IPS-15b (cell line): ENCODE measurements around the gene PPM1M.

ENCODE experiments used
- H3K27me3 ChIP-seq: one replicate; pipeline ENCODE4 v1.6.1; 2013; ENCODE audit warnings: low read length; ENCODE audit not compliant: control insufficient read depth, insufficient read depth
- H3K36me3 ChIP-seq: one replicate; pipeline ENCODE4 v1.6.1; 2013; ENCODE audit warnings: low read length; ENCODE audit not compliant: control insufficient read depth, insufficient read depth
- H3K4me1 ChIP-seq: one replicate; pipeline ENCODE4 v1.6.1; 2013; ENCODE audit warnings: mild to moderate bottlenecking, low read length; ENCODE audit not compliant: control insufficient read depth, insufficient read depth
- H3K4me3 ChIP-seq: one replicate; pipeline ENCODE4 v1.5.1; 2013; ENCODE audit warnings: low read depth, low read length
- H3K9ac ChIP-seq: one replicate; pipeline ENCODE4 v1.6.1; 2013; ENCODE audit warnings: low read depth, mild to moderate bottlenecking, low read length
- H3K9me3 ChIP-seq: one replicate; pipeline ENCODE4 v1.6.1; 2013; ENCODE audit warnings: mild to moderate bottlenecking, low read length; ENCODE audit not compliant: control insufficient read depth, insufficient read depth

Gene PPM1M

DNA sequence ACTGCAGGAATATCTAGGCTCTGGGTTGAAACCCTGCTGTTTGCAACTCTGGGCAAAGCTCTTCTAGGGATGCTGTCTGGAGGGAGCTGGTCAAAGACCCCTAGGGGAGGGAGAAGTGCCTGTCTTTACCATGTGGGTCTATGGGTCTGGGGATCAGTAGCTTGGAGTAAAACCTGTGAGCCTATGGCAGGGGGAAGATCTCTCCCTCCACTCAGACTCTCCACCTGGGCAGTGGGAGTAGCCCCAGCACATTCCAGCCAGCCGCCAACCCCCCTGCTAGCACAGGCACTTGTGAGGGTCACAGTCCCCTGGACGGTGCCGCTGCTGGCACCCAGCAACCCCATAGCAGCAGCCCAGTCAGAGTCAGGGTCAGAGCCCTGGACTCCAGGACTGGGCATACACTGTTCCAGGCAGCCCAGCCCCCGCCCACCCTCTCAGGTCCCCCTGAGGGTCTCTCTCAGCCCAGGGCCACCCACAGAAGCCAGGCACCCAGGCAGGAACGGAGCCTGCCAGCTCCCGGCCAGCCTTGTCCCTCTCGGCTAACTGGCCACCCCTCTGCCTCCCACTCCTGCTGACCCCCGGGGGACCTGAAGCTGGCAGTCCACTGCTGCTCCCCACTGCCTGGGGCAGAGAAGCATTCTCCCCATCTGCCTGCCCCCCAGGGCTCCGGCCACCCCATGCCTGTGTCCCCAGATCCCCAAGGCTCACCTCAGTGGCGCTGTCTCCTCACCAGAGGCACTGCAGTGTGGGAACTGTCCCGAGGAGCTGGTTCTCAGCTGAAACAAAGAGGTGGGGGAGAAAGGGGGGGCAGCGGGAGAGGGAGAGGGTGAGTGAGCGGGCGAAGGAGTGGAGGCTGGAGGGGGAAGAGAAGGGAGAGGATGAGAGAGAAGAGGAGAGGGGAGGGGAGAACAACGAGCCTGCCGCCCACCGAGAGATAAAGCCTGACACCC, 52.9 kb downstream of the PPM1M start:
- H3K27me3 ChIP-seq = no peaks in the 10 kb centered on the region
- H3K4me1 ChIP-seq = peaks cover 9% of the 10 kb centered on the region
- no peaks in the 10 kb centered on the region for H3K36me3 ChIP-seq
- peak overlapping the region; percentile 22 for H3K4me3 ChIP-seq
- H3K9ac ChIP-seq = no peak overlapping the region
- no peaks in the 10 kb centered on the region for H3K9me3 ChIP-seq

DNA sequence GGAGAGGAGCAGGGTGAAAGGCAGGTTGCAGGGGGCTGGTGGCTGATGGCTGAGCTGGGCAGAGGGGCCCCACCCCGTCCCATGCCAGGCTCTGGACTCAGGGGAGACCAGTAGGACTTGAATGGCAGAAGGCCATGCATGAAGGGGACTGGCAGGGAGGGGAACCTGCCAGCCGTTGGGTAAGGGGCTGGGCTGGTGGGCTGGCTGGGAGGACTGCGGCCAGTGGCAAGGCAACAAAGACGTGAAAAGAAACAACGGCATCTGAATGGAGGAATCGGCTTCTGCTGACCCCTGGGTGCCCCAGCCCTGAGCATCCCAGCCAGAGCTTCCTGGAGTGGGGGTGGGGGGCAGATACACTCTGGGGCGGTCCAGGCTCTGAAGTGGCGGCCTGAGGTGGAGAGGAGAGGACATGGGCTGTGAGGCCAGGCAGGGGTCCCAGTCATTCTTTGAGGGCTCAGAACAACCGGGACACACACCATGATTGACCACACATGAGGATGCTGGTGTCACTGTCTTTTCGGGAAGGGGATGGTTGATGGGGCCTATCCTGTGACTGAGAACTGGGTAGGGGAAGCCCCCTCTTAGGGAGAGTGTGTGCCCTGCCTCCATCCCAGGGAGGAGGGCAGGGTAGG, 53.8 kb downstream of the PPM1M start:
- Histone ChIP-seq H3K4me3 (peak overlapping the region; percentile 31), H3K9me3 (no peaks in the 10 kb centered on the region), H3K9ac (no peak overlapping the region), H3K27me3 (no peaks in the 10 kb centered on the region), H3K36me3 (no peaks in the 10 kb centered on the region), H3K4me1 (peaks cover 9% of the 10 kb centered on the region)
